Lower leg skin (tissue), 4 donors: ENCODE results near the gene DNAJC11. TPM values are rescaled to one million over a fixed set of nuclear protein-coding genes. Genes with fewer than 3 reads are reported as not detected.

Source experiments
- DNase-seq, 2 donors: peaks; one replicate each; pipeline ENCODE4 v3.0.0-alpha.2; 2019; ENCODE audit warnings: low spot score in 2 of 2
- H3K4me3 ChIP-seq: fragments of 200-600 bp; sonication (generic); 2 replicates; pipeline ENCODE4 v1.5.1; 2017; ENCODE audit warnings: mild to moderate bottlenecking, low read depth; ENCODE audit not compliant: poor library complexity, severe bottlenecking
- CTCF ChIP-seq, 3 donors: fragments of 450-650 bp; IDR thresholded peaks; one replicate each; pipeline ENCODE4 v1.5.1; 2016; ENCODE audit warnings: antibody characterized with exemption in 3 of 3, mild to moderate bottlenecking in 3 of 3, moderate library complexity in 2 of 3
- POLR2A ChIP-seq, 2 donors: fragments of 450-650 bp; IDR thresholded peaks; one replicate each; pipeline ENCODE4 v1.6.1; 2016 to 2017; ENCODE audit warnings: antibody characterized with exemption in 2 of 2, mild to moderate bottlenecking in 1 of 2, moderate library complexity in 1 of 2
- WGBS, 2 donors: methylation state at CpG; one replicate each; pipeline ENCODE4 v1.1.5; 2018; 5-methylcytosine and 5-hydroxymethylcytosine counted together
- intact Hi-C: fragments of 100-400 bp; cut with DNase I; formaldehyde crosslinking; loops from one replicate; pipeline ENCODE4 v1.15.0; 2023; ENCODE audit warnings: low total_unique reads
- total RNA-seq, 4 donors: library from RNA; depleted of rRNA; stranded (reverse); fragments of >200 nt; gene quantifications; one replicate each; pipeline ENCODE4 v1.1.0, GENCODE V29; 2016

DNAJC11 gene
- total RNA-seq, 4 donors from 2014 or later = 22.1 to 37.1 (median 27.3) TPM

GRCh38 chr1:6692956-6693355 lies 8.7 kb downstream of the DNAJC11 start:
- no peak for DNase-seq
- WGBS, 2 donors = 83 to 85% methylated on average over 9 of the region's 9 CpGs
- no peak for TF ChIP-seq CTCF (IDR thresholded peaks at IDR 0.05)
- TF ChIP-seq POLR2A (IDR thresholded peaks at IDR 0.05) = no peak
- intact Hi-C loops = no loop called here
- H3K4me3 ChIP-seq = no peak overlapping the region

- 43 to 47% methylated on average over 4 of the region's 4 CpGs for WGBS, 2 donors
- TF ChIP-seq CTCF (IDR thresholded peaks at IDR 0.05) = no peak
- no peak for TF ChIP-seq POLR2A (IDR thresholded peaks at IDR 0.05)
- intact Hi-C loops = no loop called here
- DNase-seq = no peak
- no peak overlapping the region for H3K4me3 ChIP-seq
Measured at GRCh38 chr1:6691507-6691906, 10.1 kb downstream of the DNAJC11 start.

- intact Hi-C loops = no loop called here
- TF ChIP-seq POLR2A (IDR thresholded peaks at IDR 0.05) = no peak
- TF ChIP-seq CTCF (IDR thresholded peaks at IDR 0.05) = no peak
- H3K4me3 ChIP-seq = no peak overlapping the region
- DNase-seq = no peak
- WGBS, 2 donors = 89 to 92% methylated on average over 7 of the region's 7 CpGs
Measured at GRCh38 chr1:6690186-6690585, 11.4 kb downstream of the DNAJC11 start.

GRCh38 chr1:6688757-6689156 lies 12.9 kb downstream of the DNAJC11 start:
- TF ChIP-seq CTCF (IDR thresholded peaks at IDR 0.05) (no peak), POLR2A (IDR thresholded peaks at IDR 0.05) (no peak)
- WGBS, 2 donors = 85% methylated on average over 5 of the region's 5 CpGs
- DNase-seq = no peak
- intact Hi-C loops = no loop called here
- no peak overlapping the region for H3K4me3 ChIP-seq

GRCh38 chr1:6688001-6688400 lies 13.6 kb downstream of the DNAJC11 start:
- TF ChIP-seq POLR2A (IDR thresholded peaks at IDR 0.05) (no peak), CTCF (IDR thresholded peaks at IDR 0.05) (no peak)
- no peak for DNase-seq
- WGBS, 2 donors = 58 to 60% methylated on average over 1 of the region's 1 CpG
- no peak overlapping the region for H3K4me3 ChIP-seq
- intact Hi-C loops = no loop called here

- H3K4me3 ChIP-seq = no peak overlapping the region
- no peak for DNase-seq
- TF ChIP-seq POLR2A (IDR thresholded peaks at IDR 0.05) (no peak), CTCF (IDR thresholded peaks at IDR 0.05) (no peak)
- intact Hi-C loops = no loop called here
Measured at GRCh38 chr1:6686294-6686693, 15.3 kb downstream of the DNAJC11 start.
